GM12873 (cell line): ENCODE data around the gene PGC.

ENCODE experiments used
- CTCF ChIP-seq: IDR thresholded peaks from 2 replicates; pipeline ENCODE4 v1.5.1; 2012; ENCODE audit warnings: low read depth, mild to moderate bottlenecking, moderate library complexity, low read length, control low read depth; ENCODE audit not compliant: insufficient read depth; ENCODE audit errors: missing control alignments

The PGC gene

GRCh38 chr6:41706876-41707564 lies 40.2 kb downstream of the PGC start:
- TF ChIP-seq CTCF: no peak

- peak; percentile 96 for TF ChIP-seq CTCF
Observed at GRCh38 chr6:41705996-41706835, 41.0 kb downstream of the PGC start.

- TF ChIP-seq CTCF: no peak
Observed at GRCh38 chr6:41705311-41705995, 41.7 kb downstream of the PGC start.

- TF ChIP-seq CTCF: no peak
Observed at GRCh38 chr6:41704656-41705310, 42.4 kb downstream of the PGC start.

- no peak for TF ChIP-seq CTCF
Observed at GRCh38 chr6:41704028-41704427, 43.2 kb downstream of the PGC start.

GRCh38 chr6:41702771-41703494 lies 44.3 kb downstream of the PGC start:
- TF ChIP-seq CTCF: no peak
